H1 (cell line): Measurements from ENCODE around the gene ALLC. TPM values are rescaled to one million over a fixed set of nuclear protein-coding genes. Genes with fewer than 3 reads are reported as not detected.

ENCODE experiments used
- CTCF ChIA-PET: fragments of 300-600 bp; sonication (Branson Sonifier 250); formaldehyde crosslinking; loops from one replicate; lab custom pipeline; 2021; ENCODE audit not compliant: partially characterized antibody; lab: Charles Lee
- POLR2A ChIA-PET: fragments of 300-600 bp; sonication (Branson Sonifier 250); formaldehyde crosslinking; loops from one replicate; lab custom pipeline; 2021; ENCODE audit warnings: inconsistent platforms; ENCODE audit not compliant: partially characterized antibody; lab: Charles Lee
- DNase-seq, 2 experiments: peaks; one replicate each; pipeline versions ENCODE4 v3.0.0 to v3.0.0-alpha.2; 2010 to 2022; ENCODE audit warnings: low spot score in 2 of 2, low read depth in 1 of 2, mixed read lengths in 1 of 2
- FAIRE-seq: peaks from 2 replicates; lab custom pipeline; 2011; peaks lifted over from hg19 to GRCh38; lab: Jason Lieb, UNC
- H2AFZ ChIP-seq: 2 replicates; pipeline ENCODE4 v1.8.1; 2012; ENCODE audit warnings: low read length, inconsistent platforms
- H2AK5ac ChIP-seq: 2 replicates; pipeline ENCODE4 v1.6.1; 2013; ENCODE audit warnings: low read depth, low read length
- H2BK120ac ChIP-seq: replicated peaks from 2 replicates; pipeline ENCODE3; 2013; ENCODE audit warnings: low read depth, low read length, inconsistent platforms
- H2BK12ac ChIP-seq: 2 replicates; pipeline ENCODE4 v1.6.1; 2013; ENCODE audit warnings: low read depth, low read length
- H2BK15ac ChIP-seq: 2 replicates; pipeline ENCODE4 v1.6.1; 2013; ENCODE audit warnings: low read length
- H2BK20ac ChIP-seq: 2 replicates; pipeline ENCODE4 v1.6.1; 2013; ENCODE audit warnings: low read length
- H2BK5ac ChIP-seq: 2 replicates; pipeline ENCODE4 v1.6.1; 2013; ENCODE audit warnings: low read depth, low read length
- H3K14ac ChIP-seq: 2 replicates; pipeline ENCODE4 v1.6.1; 2013; ENCODE audit warnings: inconsistent platforms; ENCODE audit not compliant: insufficient read length
- H3K18ac ChIP-seq: 2 replicates; pipeline ENCODE4 v1.6.1; 2013; ENCODE audit warnings: low read length; ENCODE audit errors: extremely low read depth
- H3K23ac ChIP-seq: 2 replicates; pipeline ENCODE4 v1.6.1; 2013; ENCODE audit warnings: inconsistent platforms; ENCODE audit not compliant: insufficient read length
- H3K23me2 ChIP-seq: 2 replicates; pipeline ENCODE4 v1.6.1; 2013; ENCODE audit warnings: low read depth, low read length
- H3K27ac ChIP-seq: 2 replicates; pipeline ENCODE4 v1.6.1; 2011; ENCODE audit warnings: low read depth, low read length, inconsistent platforms
- H3K27me3 ChIP-seq, 4 experiments: replicated peaks in 1 of 4; 1 replicate in 1 of 4; 2 replicates in 3 of 4; pipeline versions ENCODE4 v1.6.1 to v1.8.1; 2011 to 2013; ENCODE audit warnings: low read length in 3 of 4, mild to moderate bottlenecking in 3 of 4, inconsistent platforms in 2 of 4, mixed read lengths in 2 of 4, moderate library complexity in 1 of 4; ENCODE audit not compliant: control insufficient read depth in 3 of 4, insufficient read depth in 3 of 4; ENCODE audit errors: extremely low read depth in 1 of 4
- H3K36me3 ChIP-seq, 4 experiments: 2 replicates each; pipeline versions ENCODE4 v1.6.1 to v1.8.1; 2011 to 2013; ENCODE audit warnings: mild to moderate bottlenecking in 4 of 4, low read length in 3 of 4, moderate library complexity in 2 of 4, control low read depth in 1 of 4, inconsistent platforms in 1 of 4; ENCODE audit not compliant: insufficient read depth in 4 of 4, control insufficient read depth in 2 of 4
- H3K4ac ChIP-seq: replicated peaks from 2 replicates; pipeline ENCODE3; 2013; ENCODE audit warnings: low read length, low read depth, mixed read lengths, inconsistent platforms; ENCODE audit not compliant: insufficient read length
- H3K4me1 ChIP-seq, 4 experiments: replicated peaks in 1 of 4; 1 replicate in 1 of 4; 2 replicates in 3 of 4; pipeline versions ENCODE4 v1.6.1 to v1.8.1; 2011 to 2013; ENCODE audit warnings: low read length in 3 of 4, inconsistent platforms in 2 of 4, mixed read lengths in 1 of 4; ENCODE audit not compliant: insufficient read depth in 4 of 4, control insufficient read depth in 3 of 4
- H3K4me2 ChIP-seq, 2 experiments: 2 replicates each; pipeline versions ENCODE4 v1.6.1 to v1.8.1; 2011 to 2013; ENCODE audit warnings: low read depth in 2 of 2, low read length in 2 of 2, control low read depth in 1 of 2, inconsistent platforms in 1 of 2, mild to moderate bottlenecking in 1 of 2; ENCODE audit not compliant: insufficient read depth in 1 of 2
- H3K4me3 ChIP-seq, 4 experiments: fragments of 200-600, 300-600 bp in 1 of 4; sonication (generic), shearing (Covaris generic), sonication (Bioruptor Twin) in 1 of 4; 2 replicates each; pipeline versions ENCODE4 v1.5.1 to v1.8.1; 2011 to 2016; ENCODE audit warnings: low read length in 4 of 4, low read depth in 3 of 4, control low read depth in 2 of 4, inconsistent platforms in 2 of 4, mild to moderate bottlenecking in 2 of 4, mixed read lengths in 1 of 4, moderate library complexity in 1 of 4; ENCODE audit not compliant: insufficient read depth in 2 of 4; ENCODE audit errors: extremely low read depth in 1 of 4
- H3K56ac ChIP-seq: replicated peaks from 2 replicates; pipeline ENCODE3; 2013; ENCODE audit warnings: low read depth, mild to moderate bottlenecking, mixed read lengths, low read length, inconsistent platforms; ENCODE audit not compliant: insufficient read length
- H3K79me1 ChIP-seq: 2 replicates; pipeline ENCODE4 v1.6.1; 2013; ENCODE audit warnings: low read depth, low read length, control low read depth
- H3K79me2 ChIP-seq, 2 experiments: 2 replicates each; pipeline versions ENCODE4 v1.6.1 to v1.8.1; 2012 to 2013; ENCODE audit warnings: low read length in 2 of 2, mild to moderate bottlenecking in 2 of 2, inconsistent platforms in 1 of 2; ENCODE audit not compliant: insufficient read depth in 2 of 2, control insufficient read depth in 1 of 2
- H3K9ac ChIP-seq, 4 experiments: replicated peaks in 1 of 4; 1 replicate in 1 of 4; 2 replicates in 3 of 4; pipeline versions ENCODE4 v1.6.1 to v1.8.1; 2011 to 2013; ENCODE audit warnings: low read depth in 3 of 4, low read length in 3 of 4, control low read depth in 2 of 4, mild to moderate bottlenecking in 2 of 4, moderate library complexity in 2 of 4, inconsistent platforms in 1 of 4; ENCODE audit errors: extremely low read depth in 1 of 4
- H3K9me3 ChIP-seq, 2 experiments: 2 replicates each; pipeline versions ENCODE4 v1.6.1 to v1.8.1; 2012 to 2013; ENCODE audit warnings: mild to moderate bottlenecking in 2 of 2, moderate library complexity in 2 of 2, control low read depth in 1 of 2, inconsistent platforms in 1 of 2, low read depth in 1 of 2, low read length in 1 of 2, mixed read lengths in 1 of 2; ENCODE audit not compliant: insufficient read depth in 2 of 2
- H4K20me1 ChIP-seq, 2 experiments: replicated peaks in 1 of 2; 2 replicates each; pipeline versions ENCODE3 to v1.8.1; 2011 to 2013; ENCODE audit warnings: inconsistent platforms in 2 of 2, low read length in 2 of 2, mild to moderate bottlenecking in 1 of 2; ENCODE audit not compliant: insufficient read depth in 2 of 2, control insufficient read depth in 1 of 2
- H4K5ac ChIP-seq: 2 replicates; pipeline ENCODE4 v1.6.1; 2013; ENCODE audit warnings: low read length, low read depth, mixed read lengths, inconsistent platforms; ENCODE audit not compliant: insufficient read length
- H4K8ac ChIP-seq: 2 replicates; pipeline ENCODE4 v1.8.0; 2013; ENCODE audit warnings: mild to moderate bottlenecking, moderate library complexity, low read length, inconsistent platforms; ENCODE audit not compliant: insufficient read depth; ENCODE audit errors: extremely low read depth
- H4K91ac ChIP-seq: replicated peaks from 2 replicates; pipeline ENCODE3; 2013; ENCODE audit warnings: low read length, mixed read lengths, inconsistent platforms; ENCODE audit not compliant: insufficient read length
- FOSL1 ChIP-seq: IDR thresholded peaks from 2 replicates; pipeline ENCODE4 v1.6.1; 2011; ENCODE audit warnings: mild to moderate bottlenecking, low read depth, low read length, moderate library complexity; ENCODE audit not compliant: insufficient read depth
- JUND ChIP-seq: IDR thresholded peaks from 2 replicates; pipeline ENCODE4 v1.6.1; 2011; ENCODE audit warnings: mild to moderate bottlenecking, improper control_type of control experiment, low read length
- NRF1 ChIP-seq: IDR thresholded peaks from 2 replicates; pipeline ENCODE4 v1.6.1; 2011; ENCODE audit warnings: mild to moderate bottlenecking, low read depth, low read length, improper control_type of control experiment
- PHF8 ChIP-seq: fragments of 200-600 bp; sonication (generic); conservative IDR thresholded peaks from 2 replicates; pipeline ENCODE4 v1.7.1; 2012; ENCODE audit warnings: low read depth, mild to moderate bottlenecking, inconsistent platforms, low read length, moderate library complexity
- POLR2A ChIP-seq, 2 experiments: IDR thresholded peaks; 1 replicate in 1 of 2; 2 replicates in 1 of 2; pipeline ENCODE4 v1.6.1; 2011; ENCODE audit warnings: low read depth in 2 of 2, low read length in 2 of 2, mild to moderate bottlenecking in 2 of 2; ENCODE audit errors: control extremely low read depth in 1 of 2
- RAD21 ChIP-seq, 2 experiments: IDR thresholded peaks in 1 of 2; conservative IDR thresholded peaks in 1 of 2; 2 replicates each; pipeline ENCODE4 v1.6.1; 2011; ENCODE audit warnings: low read depth in 2 of 2, low read length in 2 of 2, improper control_type of control experiment in 1 of 2, inconsistent platforms in 1 of 2, mild to moderate bottlenecking in 1 of 2, moderate library complexity in 1 of 2
- RXRA ChIP-seq: IDR thresholded peaks from 2 replicates; pipeline ENCODE4 v1.6.1; 2011; ENCODE audit warnings: low read depth, mild to moderate bottlenecking, low read length, moderate library complexity; ENCODE audit not compliant: insufficient read depth
- SAP30 ChIP-seq: fragments of 300-600 bp; sonication (generic); IDR thresholded peaks from 2 replicates; pipeline ENCODE4 v1.7.1; 2012; ENCODE audit warnings: low read length, moderate library complexity, mild to moderate bottlenecking, inconsistent platforms; ENCODE audit not compliant: insufficient read depth, insufficient replicate concordance
- SIN3A ChIP-seq, 2 experiments: IDR thresholded peaks in 1 of 2; conservative IDR thresholded peaks in 1 of 2; 2 replicates each; pipeline ENCODE4 v1.6.1; 2011 to 2012; ENCODE audit warnings: low read length in 2 of 2, improper control_type of control experiment in 1 of 2, low read depth in 1 of 2, mild to moderate bottlenecking in 1 of 2
- WGBS, 2 experiments: shearing (Covaris generic) in 1 of 2; methylation state at CpG; one replicate each; pipeline versions ENCODE4 v1.1.6 to v1.1.7; 2013 to 2015; ENCODE audit warnings: low lambda C conversion rate in 2 of 2, mixed read lengths in 2 of 2, inconsistent platforms in 1 of 2, low coverage in 1 of 2, missing lambda C conversion rate in 1 of 2; ENCODE audit not compliant: insufficient replicate concordance in 2 of 2, insufficient coverage in 1 of 2, insufficient read length in 1 of 2; ENCODE audit errors: extremely low coverage in 1 of 2, missing lambda C conversion rate in 1 of 2; 5-methylcytosine and 5-hydroxymethylcytosine counted together
- polyA plus RNA-seq, 7 experiments: library from polyadenylated mRNA; depleted of rRNA in 3 of 7; stranded (reverse) in 5 of 7; unstranded in 2 of 7; fragments of >200 nt in 5 of 7; fragments of 200-250 nt in 2 of 7; gene quantifications; 1 replicate in 5 of 7; 2 replicates in 1 of 7; 4 replicates in 1 of 7; pipeline versions ENCODE4 v1.2.1 to v1.2.3, GENCODE V29; 2011 to 2013; ENCODE audit warnings: missing spikeins in 2 of 7, mixed read lengths in 2 of 7
- total RNA-seq: library from RNA; stranded (reverse); fragmentation: NEBNext Ultra II Directional; extraction: Animal tissue kit (Norgen Biotek cat#: 25700); gene quantifications from 2 replicates; pipeline ENCODE4 v1.2.1, GENCODE V29; 2021
- TF ChIP-seq, protein P1 (sequence below), 3 experiments: IDR thresholded peaks; 1 replicate in 2 of 3; 2 replicates in 1 of 3; pipeline versions ENCODE4 v1.5.1 to v1.6.1; 2011; ENCODE audit warnings: low read length in 3 of 3, mild to moderate bottlenecking in 3 of 3, inconsistent platforms in 2 of 3, low read depth in 1 of 3, moderate library complexity in 1 of 3; ENCODE audit not compliant: insufficient read depth in 1 of 3; ENCODE audit errors: control extremely low read depth in 1 of 3

The ALLC gene
- total and polyA plus RNA-seq, 2 of the 8 experiments (the other 6 are each of a cell fraction or from before 2014, with no cell fraction given): not detected

DNA sequence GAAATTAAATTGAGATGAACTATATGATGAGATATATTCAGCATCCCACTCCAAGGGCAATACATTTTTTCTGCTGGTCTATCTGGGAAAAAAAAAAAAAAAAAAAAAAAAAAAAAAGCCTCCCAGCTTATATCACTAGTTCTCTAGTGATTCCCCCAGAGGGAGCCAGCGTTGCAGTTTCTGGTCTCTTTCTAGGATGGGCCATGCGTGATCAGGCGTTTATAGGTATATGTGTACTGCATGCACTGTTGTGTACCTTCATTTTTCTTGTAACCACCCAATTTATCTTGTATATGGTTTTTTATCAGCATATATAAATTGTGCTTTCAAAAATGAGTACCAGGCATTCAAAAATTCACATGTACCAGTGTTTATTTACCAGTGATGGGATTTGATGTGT is 80.5 kb downstream of the ALLC start:
- no peak overlapping the region for H3K23ac ChIP-seq
- no peaks in the 10 kb centered on the region for H3K23me2 ChIP-seq
- 73% methylated on average over 3 of the region's 3 CpGs; no CpG with 5 or more reads in 1 of the 2 experiments for WGBS, 2 experiments
- no peak overlapping the region for H3K4me2 ChIP-seq
- H3K79me1 ChIP-seq: no peaks in the 10 kb centered on the region
- no peak overlapping the region for H3K18ac ChIP-seq
- H2BK5ac ChIP-seq: no peak overlapping the region
- no peak overlapping the region for H4K91ac ChIP-seq
- peak; percentile 32 for FAIRE-seq
- H2BK120ac ChIP-seq: no peak overlapping the region
- no peak overlapping the region for H3K14ac ChIP-seq
- no peak overlapping the region for H3K9ac ChIP-seq
- no peaks in the 10 kb centered on the region for H3K79me2 ChIP-seq
- H2BK12ac ChIP-seq: no peak overlapping the region
- H3K4me1 ChIP-seq: no peaks in the 10 kb centered on the region
- H2AK5ac ChIP-seq: no peak overlapping the region
- no peak for DNase-seq
- no peak overlapping the region for H3K4ac ChIP-seq
- no peak overlapping the region for H4K8ac ChIP-seq
- TF ChIP-seq, protein P1, sequence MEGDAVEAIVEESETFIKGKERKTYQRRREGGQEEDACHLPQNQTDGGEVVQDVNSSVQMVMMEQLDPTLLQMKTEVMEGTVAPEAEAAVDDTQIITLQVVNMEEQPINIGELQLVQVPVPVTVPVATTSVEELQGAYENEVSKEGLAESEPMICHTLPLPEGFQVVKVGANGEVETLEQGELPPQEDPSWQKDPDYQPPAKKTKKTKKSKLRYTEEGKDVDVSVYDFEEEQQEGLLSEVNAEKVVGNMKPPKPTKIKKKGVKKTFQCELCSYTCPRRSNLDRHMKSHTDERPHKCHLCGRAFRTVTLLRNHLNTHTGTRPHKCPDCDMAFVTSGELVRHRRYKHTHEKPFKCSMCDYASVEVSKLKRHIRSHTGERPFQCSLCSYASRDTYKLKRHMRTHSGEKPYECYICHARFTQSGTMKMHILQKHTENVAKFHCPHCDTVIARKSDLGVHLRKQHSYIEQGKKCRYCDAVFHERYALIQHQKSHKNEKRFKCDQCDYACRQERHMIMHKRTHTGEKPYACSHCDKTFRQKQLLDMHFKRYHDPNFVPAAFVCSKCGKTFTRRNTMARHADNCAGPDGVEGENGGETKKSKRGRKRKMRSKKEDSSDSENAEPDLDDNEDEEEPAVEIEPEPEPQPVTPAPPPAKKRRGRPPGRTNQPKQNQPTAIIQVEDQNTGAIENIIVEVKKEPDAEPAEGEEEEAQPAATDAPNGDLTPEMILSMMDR (IDR thresholded peaks at IDR 0.05; ENCODE audit: control extremely low read depth in 1 of 3, insufficient read depth in 1 of 3, low read depth in 1 of 3, low read length in 3 of 3): peak; percentile 24 to 76 (median 51)
- no peak for TF ChIP-seq POLR2A (IDR thresholded peaks at IDR 0.05; ENCODE audit: control extremely low read depth in 1 of 2, low read depth in 2 of 2, low read length in 2 of 2)
- no peak for TF ChIP-seq JUND
- TF ChIP-seq NRF1: no peak
- TF ChIP-seq RAD21 (IDR thresholded peaks at IDR 0.05 in 1 of 2, conservative IDR thresholded peaks at IDR 0.05 in 1 of 2; ENCODE audit: low read depth in 2 of 2, low read length in 2 of 2): peak; percentile 78 to 79
- no peak for TF ChIP-seq RXRA
- no peak for TF ChIP-seq PHF8
- no peak for TF ChIP-seq SAP30
- no peak for TF ChIP-seq FOSL1
- TF ChIP-seq SIN3A (conservative IDR thresholded peaks at IDR 0.05 in 1 of 2, IDR thresholded peaks at IDR 0.05 in 1 of 2; ENCODE audit: low read depth in 1 of 2, low read length in 2 of 2): no peak
- POLR2A ChIA-PET: no interaction called here
- H3K56ac ChIP-seq: no peak overlapping the region
- H3K36me3 ChIP-seq: no peaks in the 10 kb centered on the region
- H2AFZ ChIP-seq: no peak overlapping the region
- no peaks in the 10 kb centered on the region; a peak in 1 of 7 replicates for H3K27me3 ChIP-seq
- no peak overlapping the region for H2BK15ac ChIP-seq
- no peaks in the 10 kb centered on the region for H4K20me1 ChIP-seq
- H2BK20ac ChIP-seq: no peak overlapping the region
- CTCF ChIA-PET: interaction anchor here (0.6 to 9.8 kb wide), 13 partner anchors 11 to 451 kb away, joined by 3 to 79 read pairs (median 4); no protein-coding TSS in a partner anchor
- peaks cover 0 to 4% of the 10 kb centered on the region in 2 experiments; a peak in 1 of 4 replicates for H3K9me3 ChIP-seq
- no peak overlapping the region for H4K5ac ChIP-seq
- no peak overlapping the region for H3K4me3 ChIP-seq
- H3K27ac ChIP-seq: no peak overlapping the region
